Muscle of back (tissue), 10 donors: Measurements from ENCODE around the gene NPPA. TPM values are rescaled to one million over a fixed set of nuclear protein-coding genes. Genes with fewer than 3 reads are reported as not detected.

Experiments
- polyA plus RNA-seq, 10 donors: library from polyadenylated mRNA; unstranded; fragments of 120-200 nt; gene quantifications; one replicate each; pipeline ENCODE4 v1.2.1, GENCODE V29; 2013; ENCODE audit not compliant: insufficient read length in 10 of 10

NPPA gene
- polyA plus RNA-seq, 10 donors = 0.81 to 2.9 (median 1.5) TPM

Other genes with a start within 250 kb of the NPPA start
- gene FBXO2, start 193.4 kb downstream of the NPPA start, polyA plus RNA-seq = 1 to 10 TPM in 1 of 10 donors, under 1 TPM in 9; 0.21 to 1.6 (median 0.49) TPM
- gene FBXO44, start 192.9 kb downstream of the NPPA start, polyA plus RNA-seq = 1 to 10 TPM; 3.3 to 6.3 (median 4.0) TPM
- 1 to 10 TPM; 1.8 to 4.8 (median 3.6) TPM for gene FBXO6, start 183.6 kb downstream of the NPPA start, polyA plus RNA-seq
- 10 to 100 TPM; 17.0 to 36.9 (median 27.7) TPM for gene MAD2L2, start 166.6 kb downstream of the NPPA start, polyA plus RNA-seq
- gene DRAXIN, start 156.1 kb downstream of the NPPA start, polyA plus RNA-seq = under 1 TPM; 0.22 to 0.53 (median 0.36) TPM
- 10 to 100 TPM; 13.9 to 20.4 (median 16.7) TPM for gene AGTRAP, start 111.6 kb downstream of the NPPA start, polyA plus RNA-seq
- 10 to 100 TPM in 2 of 10 donors, 1 to 10 TPM in 7, not detected in 1; 2.0 to 15.5 (median 9.2) TPM for gene C1orf167, start 85.6 kb downstream of the NPPA start, polyA plus RNA-seq
- 10 to 100 TPM; 22.4 to 45.2 (median 35.8) TPM for gene MTHFR, start 41.8 kb downstream of the NPPA start, polyA plus RNA-seq
- 10 to 100 TPM in 8 of 10 donors, 1 to 10 TPM in 2; 9.4 to 17.4 (median 13.2) TPM for gene CLCN6, start 41.6 kb downstream of the NPPA start, polyA plus RNA-seq
- gene NPPB, start 11.2 kb upstream of the NPPA start, polyA plus RNA-seq = not detected
- gene KIAA2013, start 78.6 kb upstream of the NPPA start, polyA plus RNA-seq = 10 to 100 TPM; 26.1 to 33.9 (median 29.2) TPM
- gene PLOD1, start 86.9 kb upstream of the NPPA start, polyA plus RNA-seq = 100 to 1,000 TPM; 133 to 221 (median 172) TPM
- gene MFN2, start 132.7 kb upstream of the NPPA start, polyA plus RNA-seq = 10 to 100 TPM; 53.5 to 81.4 (median 67.3) TPM
- gene MIIP, start 171.7 kb upstream of the NPPA start, polyA plus RNA-seq = 10 to 100 TPM; 12.0 to 18.7 (median 16.9) TPM
- under 1 TPM; 0.11 to 0.33 (median 0.21) TPM for gene TNFRSF8, start 215.5 kb upstream of the NPPA start, polyA plus RNA-seq